Pulmonary artery endothelial cell (primary cell): ENCODE results near the gene LRP6. TPM values are rescaled to one million over a fixed set of nuclear protein-coding genes. Genes with fewer than 3 reads are reported as not detected.

Experiments used
- DNase-seq: peaks from one replicate; pipeline ENCODE4 v3.0.0-alpha.2; 2011; ENCODE audit warnings: low read depth, low spot score
- total RNA-seq: library from RNA; depleted of rRNA; stranded (reverse); fragments of >200 nt; gene quantifications from 2 replicates; pipeline ENCODE4 v1.2.3, GENCODE V29; 2014

The LRP6 gene
- total RNA-seq, 1 donor from 2014 or later = 36.8 TPM

GRCh38 chr12:12214635-12215131 is 52.2 kb downstream of the LRP6 start:
- DNase-seq = no peak

GRCh38 chr12:12214201-12214600 is 52.6 kb downstream of the LRP6 start:
- no peak for DNase-seq

GRCh38 chr12:12212769-12213168 is 54.1 kb downstream of the LRP6 start:
- no peak for DNase-seq

GRCh38 chr12:12210983-12211382 is 55.9 kb downstream of the LRP6 start:
- no peak for DNase-seq

- DNase-seq = no peak
Observed at GRCh38 chr12:12210416-12210815, 56.4 kb downstream of the LRP6 start.

- DNase-seq = no peak
Observed at GRCh38 chr12:12209675-12210074, 57.2 kb downstream of the LRP6 start.

GRCh38 chr12:12209043-12209442 is 57.8 kb downstream of the LRP6 start:
- DNase-seq = no peak

- DNase-seq = no peak
Observed at GRCh38 chr12:12207746-12208145, 59.1 kb downstream of the LRP6 start.

- no peak for DNase-seq
Observed at GRCh38 chr12:12206776-12207388, 60.0 kb downstream of the LRP6 start.

GRCh38 chr12:12202747-12203146 is 64.1 kb downstream of the LRP6 start:
- DNase-seq = no peak

GRCh38 chr12:12202105-12202504 is 64.7 kb downstream of the LRP6 start:
- no peak for DNase-seq

- no peak for DNase-seq
Observed at GRCh38 chr12:12201274-12201758, 65.5 kb downstream of the LRP6 start.

- no peak for DNase-seq
Observed at GRCh38 chr12:12200363-12200762, 66.5 kb downstream of the LRP6 start.

GRCh38 chr12:12198124-12198523 is 68.7 kb downstream of the LRP6 start:
- DNase-seq = no peak

GRCh38 chr12:12197128-12197527 is 69.7 kb downstream of the LRP6 start:
- DNase-seq = no peak

GRCh38 chr12:12195516-12195915 is 71.3 kb downstream of the LRP6 start:
- no peak for DNase-seq

GRCh38 chr12:12195081-12195480 is 71.8 kb downstream of the LRP6 start:
- no peak for DNase-seq

- DNase-seq = no peak
Observed at GRCh38 chr12:12194206-12194605, 72.6 kb downstream of the LRP6 start.

- DNase-seq = peak; percentile 7
Observed at GRCh38 chr12:12191008-12191407, 75.8 kb downstream of the LRP6 start.

- DNase-seq = no peak
Observed at GRCh38 chr12:12190087-12190809, 76.6 kb downstream of the LRP6 start.

- no peak for DNase-seq
Observed at GRCh38 chr12:12185414-12185813, 81.4 kb downstream of the LRP6 start.

- DNase-seq = peak; percentile 15
Observed at GRCh38 chr12:12182703-12183365, 84.0 kb downstream of the LRP6 start.
